Stomach smooth muscle (tissue), 2 donors: Measurements from ENCODE around the gene ISCU.

Experiments
- H3K27ac ChIP-seq: one replicate; pipeline ENCODE4 v1.7.0; 2013; ENCODE audit warnings: mild to moderate bottlenecking, low read length, inconsistent platforms
- H3K27me3 ChIP-seq, 2 donors: one replicate each; pipeline ENCODE4 v1.7.0; 2013; ENCODE audit warnings: low read length in 2 of 2; ENCODE audit not compliant: insufficient read depth in 2 of 2, control insufficient read depth in 1 of 2
- H3K36me3 ChIP-seq, 2 donors: one replicate each; pipeline ENCODE4 v1.7.0; 2013; ENCODE audit warnings: low read length in 2 of 2; ENCODE audit not compliant: control insufficient read depth in 2 of 2, insufficient read depth in 2 of 2
- H3K4me1 ChIP-seq: one replicate; pipeline ENCODE4 v1.7.0; 2013; ENCODE audit warnings: low read length; ENCODE audit not compliant: control insufficient read depth, insufficient read depth
- H3K4me3 ChIP-seq, 2 donors: one replicate each; pipeline ENCODE4 v1.7.0; 2013; ENCODE audit warnings: low read length in 2 of 2
- H3K9ac ChIP-seq, 2 donors: one replicate each; pipeline ENCODE4 v1.7.0; 2013; ENCODE audit warnings: low read length in 2 of 2, mild to moderate bottlenecking in 1 of 2
- H3K9me3 ChIP-seq, 2 donors: one replicate each; pipeline ENCODE4 v1.7.0; 2013; ENCODE audit warnings: low read length in 2 of 2; ENCODE audit not compliant: control insufficient read depth in 2 of 2
- donor health status: healthy.
- donor health status: Pancreatic carcinoma.

Gene ISCU

GRCh38 chr12:108523365-108523764 is 39.0 kb upstream of the ISCU start:
- Histone ChIP-seq H3K36me3 (peaks cover 80 to 81% of the 10 kb centered on the region in 2 donors), H3K9me3 (no peaks in the 10 kb centered on the region), H3K9ac (no peak overlapping the region), H3K27ac (no peak overlapping the region), H3K4me1 (no peaks in the 10 kb centered on the region), H3K4me3 (no peak overlapping the region), H3K27me3 (no peaks in the 10 kb centered on the region)

DNA sequence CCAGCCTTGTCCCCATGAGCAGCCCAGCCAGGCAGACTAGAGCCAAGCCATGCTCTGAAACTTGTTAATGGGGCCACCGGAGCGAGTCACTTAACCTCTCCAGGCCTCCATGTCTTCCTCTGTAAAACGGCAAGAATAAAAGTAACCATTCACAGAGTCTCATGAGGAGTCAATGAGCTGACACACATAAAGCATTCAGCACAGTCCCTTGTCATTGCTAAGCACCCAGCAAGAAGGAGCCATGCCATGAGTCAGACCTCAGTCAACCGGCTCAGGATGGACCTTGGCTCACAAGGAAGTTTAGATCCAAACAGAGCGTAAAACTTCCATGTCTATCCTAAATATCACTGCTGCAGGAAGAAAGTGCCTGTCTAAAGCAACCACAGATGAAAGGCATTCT is 36.7 kb upstream of the ISCU start:
- Histone ChIP-seq H3K4me1 (no peaks in the 10 kb centered on the region), H3K4me3 (no peak overlapping the region), H3K9me3 (no peaks in the 10 kb centered on the region), H3K27ac (no peak overlapping the region), H3K36me3 (peaks cover 74 to 81% of the 10 kb centered on the region in 2 donors), H3K9ac (no peak overlapping the region), H3K27me3 (no peaks in the 10 kb centered on the region)

DNA sequence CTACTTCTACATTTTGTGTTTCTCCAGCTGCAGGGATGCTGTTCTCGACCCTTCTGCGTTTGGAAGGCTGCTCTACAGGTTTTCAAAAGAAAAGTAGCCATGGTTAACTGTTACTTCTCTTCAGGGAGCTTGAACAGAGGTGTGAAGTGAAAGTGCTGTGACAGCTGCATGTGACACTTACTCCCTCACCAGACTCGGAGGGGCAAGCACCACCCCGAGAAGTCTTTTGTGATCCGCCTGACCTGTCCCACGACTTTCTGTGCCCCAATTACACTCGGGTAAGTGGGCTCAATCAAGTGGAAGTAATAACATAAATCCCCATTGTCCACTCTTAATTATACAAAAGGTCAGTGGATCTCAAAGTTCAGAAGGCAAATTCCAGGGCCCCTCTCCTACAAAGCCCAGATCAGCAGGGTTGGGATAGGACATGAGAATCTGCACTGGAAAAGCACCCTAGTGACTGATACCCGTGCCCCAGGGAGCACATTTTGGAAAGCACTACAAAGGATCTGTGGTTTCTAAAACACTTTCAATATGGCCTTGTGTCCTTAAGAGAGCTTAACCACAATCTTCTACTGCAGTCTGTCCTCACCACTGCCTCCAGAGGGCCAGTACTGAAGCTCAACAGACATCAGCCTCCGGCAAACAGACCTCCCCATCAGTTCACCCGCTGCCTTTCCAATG is 35.8 kb upstream of the ISCU start:
- no peak overlapping the region for H3K4me3 ChIP-seq
- no peaks in the 10 kb centered on the region for H3K27me3 ChIP-seq
- no peak overlapping the region for H3K27ac ChIP-seq
- H3K4me1 ChIP-seq = no peaks in the 10 kb centered on the region
- H3K9me3 ChIP-seq = no peaks in the 10 kb centered on the region
- H3K36me3 ChIP-seq = peaks cover 70 to 81% of the 10 kb centered on the region in 2 donors
- H3K9ac ChIP-seq = no peak overlapping the region

DNA sequence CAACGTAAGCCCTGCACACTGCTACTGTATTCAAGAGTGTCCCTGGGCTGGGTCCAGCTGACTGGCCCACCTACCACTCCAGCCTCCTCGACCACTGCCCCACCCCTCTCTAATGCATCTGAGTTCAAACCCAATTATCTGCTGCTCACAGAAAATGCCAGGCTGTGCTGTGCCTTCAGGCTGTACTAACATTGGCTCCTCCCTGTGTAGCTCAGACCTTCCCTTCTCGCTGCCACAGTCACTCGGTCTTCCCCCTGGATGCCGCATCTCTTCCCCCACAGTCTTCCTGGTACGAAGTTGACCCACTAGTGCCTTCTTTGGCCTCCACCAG is 35.3 kb upstream of the ISCU start:
- Histone ChIP-seq H3K4me1 (no peaks in the 10 kb centered on the region), H3K27ac (no peak overlapping the region), H3K27me3 (no peaks in the 10 kb centered on the region), H3K9me3 (no peaks in the 10 kb centered on the region), H3K9ac (no peak overlapping the region), H3K4me3 (no peak overlapping the region), H3K36me3 (peaks cover 72 to 81% of the 10 kb centered on the region in 2 donors)

DNA sequence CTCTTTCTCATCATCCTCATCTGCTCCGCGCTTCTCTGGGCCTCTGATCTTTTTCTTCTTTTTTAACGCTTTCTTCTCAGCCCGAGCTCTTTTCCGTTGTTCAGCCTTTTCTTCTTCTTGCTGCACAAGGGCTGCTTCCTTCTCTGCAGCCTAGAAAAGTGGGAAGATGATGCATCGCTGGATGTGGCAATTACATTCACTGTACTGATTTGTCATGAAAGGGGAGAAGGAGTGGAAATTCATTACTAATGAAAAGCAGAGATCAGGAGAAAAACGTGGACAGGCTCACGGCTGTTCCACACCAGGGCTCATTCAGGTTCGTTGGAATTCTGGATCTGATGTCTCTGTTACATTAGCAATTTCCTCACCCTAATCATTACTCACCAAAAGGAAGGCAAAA is 32.2 kb upstream of the ISCU start:
- H3K27me3 ChIP-seq = no peaks in the 10 kb centered on the region
- no peaks in the 10 kb centered on the region for H3K4me1 ChIP-seq
- no peak overlapping the region for H3K4me3 ChIP-seq
- no peak overlapping the region for H3K27ac ChIP-seq
- H3K9ac ChIP-seq = no peak overlapping the region
- no peaks in the 10 kb centered on the region for H3K9me3 ChIP-seq
- peaks cover 63 to 64% of the 10 kb centered on the region in 2 donors for H3K36me3 ChIP-seq

- H3K27me3 ChIP-seq = no peaks in the 10 kb centered on the region
- H3K36me3 ChIP-seq = peaks cover 63 to 64% of the 10 kb centered on the region in 2 donors
- no peak overlapping the region for H3K9ac ChIP-seq
- no peaks in the 10 kb centered on the region for H3K9me3 ChIP-seq
- H3K4me1 ChIP-seq = no peaks in the 10 kb centered on the region
- no peak overlapping the region for H3K27ac ChIP-seq
- H3K4me3 ChIP-seq = no peak overlapping the region
Measured at GRCh38 chr12:108531929-108532848, 30.2 kb upstream of the ISCU start.

- no peak overlapping the region for H3K4me3 ChIP-seq
- H3K27me3 ChIP-seq = no peaks in the 10 kb centered on the region
- H3K9me3 ChIP-seq = no peaks in the 10 kb centered on the region
- H3K4me1 ChIP-seq = no peaks in the 10 kb centered on the region
- H3K27ac ChIP-seq = no peak overlapping the region
- peaks cover 39 to 52% of the 10 kb centered on the region in 2 donors for H3K36me3 ChIP-seq
- H3K9ac ChIP-seq = no peak overlapping the region
Measured at GRCh38 chr12:108538146-108538545, 24.2 kb upstream of the ISCU start.

- Histone ChIP-seq H3K9me3 (no peaks in the 10 kb centered on the region), H3K4me3 (no peak overlapping the region), H3K27ac (no peak overlapping the region), H3K9ac (no peak overlapping the region), H3K4me1 (no peaks in the 10 kb centered on the region), H3K27me3 (no peaks in the 10 kb centered on the region), H3K36me3 (peaks cover 43 to 53% of the 10 kb centered on the region in 2 donors)
Measured at GRCh38 chr12:108538616-108539195, 23.7 kb upstream of the ISCU start.

DNA sequence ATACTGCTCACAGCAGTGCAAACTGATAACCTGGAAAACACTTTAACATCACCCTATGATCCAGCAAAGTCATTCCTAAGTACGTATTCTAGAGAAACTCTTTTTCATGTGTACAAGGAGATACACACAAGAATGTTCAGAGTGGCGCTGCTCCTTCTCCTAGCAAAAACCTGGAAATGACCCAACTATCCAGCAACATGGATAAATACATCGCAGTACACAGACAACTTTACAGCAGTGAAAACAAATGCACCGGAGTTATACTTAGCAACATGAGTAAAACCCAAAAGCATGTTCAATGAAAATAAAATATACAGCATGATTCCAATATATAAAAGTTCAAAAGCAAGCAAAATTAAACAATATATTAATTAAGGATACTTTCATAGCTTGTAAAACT is 20.1 kb upstream of the ISCU start:
- Histone ChIP-seq H3K36me3 (peaks cover 38 to 41% of the 10 kb centered on the region in 2 donors), H3K27me3 (no peaks in the 10 kb centered on the region), H3K9ac (no peak overlapping the region), H3K4me3 (no peak overlapping the region), H3K27ac (no peak overlapping the region), H3K9me3 (no peaks in the 10 kb centered on the region), H3K4me1 (no peaks in the 10 kb centered on the region)

GRCh38 chr12:108543652-108544051 is 18.7 kb upstream of the ISCU start:
- no peaks in the 10 kb centered on the region for H3K27me3 ChIP-seq
- no peak overlapping the region for H3K4me3 ChIP-seq
- no peak overlapping the region for H3K9ac ChIP-seq
- no peaks in the 10 kb centered on the region for H3K4me1 ChIP-seq
- peaks cover 35 to 46% of the 10 kb centered on the region in 2 donors for H3K36me3 ChIP-seq
- H3K27ac ChIP-seq = no peak overlapping the region
- H3K9me3 ChIP-seq = no peaks in the 10 kb centered on the region
